Testis (tissue), 3 donors: ENCODE data around the gene SMAD1. TPM values are rescaled to one million over a fixed set of nuclear protein-coding genes. Genes with fewer than 3 reads are reported as not detected.

Source experiments
- DNase-seq: peaks from one replicate; pipeline ENCODE4 v3.0.0-alpha.2; 2019
- H3K27ac ChIP-seq, 2 donors: fragments of 200-600 bp; sonication (generic); one replicate each; pipeline ENCODE4 v1.5.1; 2019
- H3K27me3 ChIP-seq: fragments of 200-600 bp; sonication (generic); one replicate; pipeline ENCODE4 v1.5.1; 2019
- H3K36me3 ChIP-seq: fragments of 200-600 bp; sonication (generic); one replicate; pipeline ENCODE4 v1.5.1; 2017; ENCODE audit warnings: low read depth; ENCODE audit errors: missing control alignments
- H3K4me1 ChIP-seq: fragments of 200-600 bp; sonication (generic); one replicate; pipeline ENCODE4 v1.5.1; 2019
- H3K4me3 ChIP-seq, 2 donors: fragments of 200-600 bp; sonication (generic); one replicate each; pipeline ENCODE4 v1.5.1; 2017 to 2019
- H3K9me3 ChIP-seq: fragments of 200-600 bp; sonication (generic); one replicate; pipeline ENCODE4 v1.5.1; 2017
- POLR2A ChIP-seq: fragments of 450-650 bp; IDR thresholded peaks from one replicate; pipeline ENCODE4 v1.6.1; 2017; ENCODE audit warnings: antibody characterized with exemption, mild to moderate bottlenecking, moderate library complexity
- WGBS, 2 donors: methylation state at CpG; one replicate each; pipeline ENCODE4 v1.1.5; 2018; 5-methylcytosine and 5-hydroxymethylcytosine counted together
- intact Hi-C: fragments of 100-400 bp; cut with DNase I; formaldehyde crosslinking; loops from one replicate; pipeline ENCODE4 v1.15.1; 2023; ENCODE audit warnings: low total_unique reads
- polyA plus RNA-seq: library from polyadenylated mRNA; stranded (reverse); fragments of 350-450 nt; fragmentation: Illumina TruSeq; extraction: RNeasy Lipid Tissue Mini Kit (QIAGEN cat#74804); gene quantifications from one replicate; pipeline ENCODE4 v1.2.3, GENCODE V29; 2014; ENCODE audit warnings: low read depth, low replicate concordance; ENCODE audit not compliant: insufficient read depth
- total RNA-seq, 2 donors: library from RNA; depleted of rRNA; stranded (reverse); fragments of >200 nt; gene quantifications; one replicate each; pipeline ENCODE4 v1.2.3, GENCODE V29; 2016
- TF ChIP-seq, protein P1 (sequence below), 3 experiments: fragments of 450-650 bp in 2 of 3; fragments of 200-600 bp in 1 of 3; sonication (generic) in 1 of 3; IDR thresholded peaks; one replicate each; pipeline ENCODE4 v1.5.1; 2016 to 2019; ENCODE audit warnings: antibody characterized with exemption in 3 of 3, mild to moderate bottlenecking in 2 of 3, moderate library complexity in 1 of 3

Gene SMAD1
- total and polyA plus RNA-seq, 3 donors from 2014 or later = 29.6 to 37.6 (median 30.1) TPM

DNA sequence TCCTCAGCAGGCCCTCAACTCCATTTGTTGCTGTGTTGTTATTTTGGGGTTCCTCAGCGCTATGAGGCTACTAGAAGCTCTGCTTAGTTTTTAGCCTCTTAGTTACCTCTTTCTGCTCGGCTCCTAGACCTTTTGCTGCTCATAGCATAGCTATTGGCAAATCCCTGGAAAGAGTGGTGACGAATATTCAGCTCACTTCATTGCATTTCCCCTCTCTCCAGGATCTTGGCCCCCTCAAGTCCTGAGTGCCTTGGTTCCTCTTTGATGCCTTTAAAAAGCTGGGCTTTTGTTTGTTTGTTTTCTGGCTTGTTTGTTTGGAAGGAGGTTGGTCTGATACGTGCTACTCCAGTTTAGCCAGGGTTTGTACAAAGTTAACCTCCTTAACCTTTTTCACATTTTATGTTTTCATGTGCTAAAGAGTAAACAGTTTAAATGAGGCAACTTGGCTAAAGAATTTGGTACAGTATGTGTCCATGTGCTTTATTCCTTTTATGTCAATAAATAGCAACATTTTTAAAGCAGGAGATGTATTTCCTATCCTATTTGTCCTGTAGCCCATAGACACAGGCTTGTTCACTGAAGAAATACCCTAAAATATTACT is 31.5 kb downstream of the SMAD1 start:
- no peak for DNase-seq
- WGBS, 2 donors = 77 to 83% methylated on average over 4 of the region's 4 CpGs
- intact Hi-C loops = no loop called here
- TF ChIP-seq POLR2A = no peak
- TF ChIP-seq, protein P1, sequence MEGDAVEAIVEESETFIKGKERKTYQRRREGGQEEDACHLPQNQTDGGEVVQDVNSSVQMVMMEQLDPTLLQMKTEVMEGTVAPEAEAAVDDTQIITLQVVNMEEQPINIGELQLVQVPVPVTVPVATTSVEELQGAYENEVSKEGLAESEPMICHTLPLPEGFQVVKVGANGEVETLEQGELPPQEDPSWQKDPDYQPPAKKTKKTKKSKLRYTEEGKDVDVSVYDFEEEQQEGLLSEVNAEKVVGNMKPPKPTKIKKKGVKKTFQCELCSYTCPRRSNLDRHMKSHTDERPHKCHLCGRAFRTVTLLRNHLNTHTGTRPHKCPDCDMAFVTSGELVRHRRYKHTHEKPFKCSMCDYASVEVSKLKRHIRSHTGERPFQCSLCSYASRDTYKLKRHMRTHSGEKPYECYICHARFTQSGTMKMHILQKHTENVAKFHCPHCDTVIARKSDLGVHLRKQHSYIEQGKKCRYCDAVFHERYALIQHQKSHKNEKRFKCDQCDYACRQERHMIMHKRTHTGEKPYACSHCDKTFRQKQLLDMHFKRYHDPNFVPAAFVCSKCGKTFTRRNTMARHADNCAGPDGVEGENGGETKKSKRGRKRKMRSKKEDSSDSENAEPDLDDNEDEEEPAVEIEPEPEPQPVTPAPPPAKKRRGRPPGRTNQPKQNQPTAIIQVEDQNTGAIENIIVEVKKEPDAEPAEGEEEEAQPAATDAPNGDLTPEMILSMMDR (IDR thresholded peaks at IDR 0.05) = no peak
- Histone ChIP-seq H3K36me3 (no peaks in the 10 kb centered on the region), H3K27ac (no peak overlapping the region), H3K4me3 (no peak overlapping the region), H3K4me1 (no peaks in the 10 kb centered on the region), H3K27me3 (no peaks in the 10 kb centered on the region), H3K9me3 (no peaks in the 10 kb centered on the region)

- intact Hi-C loops = no loop called here
- Histone ChIP-seq H3K4me3 (no peak overlapping the region), H3K4me1 (no peaks in the 10 kb centered on the region), H3K27ac (no peak overlapping the region), H3K9me3 (no peaks in the 10 kb centered on the region), H3K36me3 (no peaks in the 10 kb centered on the region), H3K27me3 (no peaks in the 10 kb centered on the region)
- no peak for DNase-seq
- TF ChIP-seq POLR2A = no peak
- TF ChIP-seq, protein P1 (IDR thresholded peaks at IDR 0.05) = no peak
- 95 to 96% methylated on average over 1 of the region's 1 CpG for WGBS, 2 donors
Measured at GRCh38 chr4:145520172-145520571, 38.5 kb downstream of the SMAD1 start.

DNA sequence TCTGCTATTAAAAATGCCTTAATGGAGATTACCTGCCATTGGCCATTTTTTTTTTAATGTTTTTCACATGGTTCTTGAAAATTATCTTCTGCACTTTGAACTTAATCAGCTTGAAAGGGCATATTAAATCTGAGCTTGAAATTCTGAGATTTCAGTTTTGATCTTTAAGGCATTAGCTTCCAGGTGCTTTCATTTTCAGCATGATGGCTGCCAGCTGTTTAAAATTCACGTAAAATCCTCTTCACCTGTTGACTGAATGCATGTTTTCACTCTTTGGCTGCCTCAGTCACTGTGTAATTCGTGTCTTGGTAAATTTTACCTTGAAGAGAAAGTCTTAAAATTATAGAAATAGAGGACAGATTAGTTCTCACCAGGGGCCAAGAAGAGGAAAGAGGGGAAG is 39.6 kb downstream of the SMAD1 start:
- no peaks in the 10 kb centered on the region for H3K4me1 ChIP-seq
- TF ChIP-seq POLR2A = no peak
- TF ChIP-seq, protein P1 (IDR thresholded peaks at IDR 0.05) = no peak
- no peaks in the 10 kb centered on the region for H3K27me3 ChIP-seq
- H3K4me3 ChIP-seq = no peak overlapping the region
- H3K36me3 ChIP-seq = no peaks in the 10 kb centered on the region
- WGBS, 2 donors = 92 to 97% methylated on average over 2 of the region's 2 CpGs
- intact Hi-C loops = no loop called here
- no peak for DNase-seq
- H3K9me3 ChIP-seq = no peaks in the 10 kb centered on the region
- no peak overlapping the region for H3K27ac ChIP-seq

DNA sequence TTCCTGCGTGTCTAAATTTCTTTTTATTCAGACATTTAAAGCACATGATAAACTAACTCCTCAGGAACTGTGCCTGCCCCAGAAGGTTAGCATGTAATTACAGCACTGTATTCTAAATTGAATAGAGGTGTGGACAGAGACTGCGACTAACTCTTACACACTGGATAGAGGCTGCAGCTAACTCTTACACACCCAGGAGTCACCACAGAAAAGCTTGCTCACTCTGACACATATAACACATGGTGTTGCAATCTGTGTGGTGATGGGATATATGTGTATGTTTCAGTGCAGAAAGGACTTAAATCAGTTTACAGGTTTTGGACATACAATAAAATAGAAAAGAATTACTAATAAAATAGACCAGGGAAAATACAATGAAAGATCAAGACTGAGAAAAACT is 41.5 kb downstream of the SMAD1 start:
- intact Hi-C loops = no loop called here
- DNase-seq = no peak
- no peak overlapping the region for H3K27ac ChIP-seq
- no peaks in the 10 kb centered on the region for H3K27me3 ChIP-seq
- no peaks in the 10 kb centered on the region for H3K9me3 ChIP-seq
- H3K4me3 ChIP-seq = no peak overlapping the region
- no peaks in the 10 kb centered on the region for H3K36me3 ChIP-seq
- H3K4me1 ChIP-seq = no peaks in the 10 kb centered on the region
- WGBS, 2 donors = 93 to 99% methylated on average over 2 of the region's 2 CpGs
- TF ChIP-seq POLR2A = no peak
- TF ChIP-seq, protein P1 (IDR thresholded peaks at IDR 0.05) = no peak

DNA sequence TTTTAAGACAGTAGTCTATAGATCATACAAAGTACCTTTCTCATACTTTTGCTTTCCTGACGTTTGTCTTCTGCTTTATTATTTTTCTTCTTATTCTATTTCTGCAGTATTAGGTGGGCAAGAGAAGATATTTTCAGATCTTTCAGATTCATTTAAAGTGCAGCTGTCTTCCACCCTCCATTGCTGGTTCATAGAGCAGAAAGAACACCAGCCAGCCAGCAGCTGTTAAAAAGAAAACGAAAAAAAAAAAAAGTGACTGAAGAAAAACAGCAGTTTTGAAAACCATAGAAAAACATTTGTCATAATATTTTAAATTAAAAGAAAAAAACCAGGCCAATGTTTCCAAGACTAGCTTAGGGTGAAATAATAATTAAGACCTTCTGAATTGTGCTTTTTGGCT is 42.9 kb downstream of the SMAD1 start:
- H3K4me3 ChIP-seq = no peak overlapping the region
- H3K27ac ChIP-seq = no peak overlapping the region
- WGBS, 2 donors = 52 to 56% methylated on average over 2 of the region's 2 CpGs
- TF ChIP-seq POLR2A = no peak
- TF ChIP-seq, protein P1 (IDR thresholded peaks at IDR 0.05) = no peak
- DNase-seq = no peak
- no peaks in the 10 kb centered on the region for H3K4me1 ChIP-seq
- no peaks in the 10 kb centered on the region for H3K36me3 ChIP-seq
- H3K27me3 ChIP-seq = no peaks in the 10 kb centered on the region
- intact Hi-C loops = no loop called here
- H3K9me3 ChIP-seq = no peaks in the 10 kb centered on the region
